Left ventricle myocardium superior (tissue), 1 donor: ENCODE measurements around the gene TAC3. TPM values are rescaled to one million over a fixed set of nuclear protein-coding genes. Genes with fewer than 3 reads are reported as not detected.

Source experiments
- ATAC-seq: fragments of 200-7000 bp; cut with Tn5 transposase; one replicate; pipeline ENCODE4 v1.9.1; 2020; ENCODE audit warnings: mild to moderate bottlenecking, moderate library complexity
- DNase-seq: peaks from one replicate; pipeline ENCODE4 v3.0.0-alpha.2; 2020
- intact Hi-C: fragments of 100-400 bp; cut with micrococcal nuclease; formaldehyde crosslinking; loops from one replicate; pipeline ENCODE4 v1.11.0; 2022
- total RNA-seq: library from RNA; stranded (reverse); fragmentation: NEBNext Ultra II Directional; extraction: Animal tissue kit (Norgen Biotek cat#: 25700); gene quantifications from one replicate; pipeline ENCODE4 v1.2.1, GENCODE V29; 2021
- donor health status: DM: no; HTN: yes; CAD: no; lungs with severe emphysema.

The TAC3 gene
- total RNA-seq, 1 donor from 2014 or later, result not detected

- DNase-seq (no peak), ATAC-seq (no peak)
- intact Hi-C loops, result loop anchor here (5.0 kb wide), 1 partner anchor 253 kb away; no protein-coding TSS in a partner anchor
Observed at GRCh38 chr12:57009949-57010626, 6.2 kb downstream of the TAC3 start.

DNA sequence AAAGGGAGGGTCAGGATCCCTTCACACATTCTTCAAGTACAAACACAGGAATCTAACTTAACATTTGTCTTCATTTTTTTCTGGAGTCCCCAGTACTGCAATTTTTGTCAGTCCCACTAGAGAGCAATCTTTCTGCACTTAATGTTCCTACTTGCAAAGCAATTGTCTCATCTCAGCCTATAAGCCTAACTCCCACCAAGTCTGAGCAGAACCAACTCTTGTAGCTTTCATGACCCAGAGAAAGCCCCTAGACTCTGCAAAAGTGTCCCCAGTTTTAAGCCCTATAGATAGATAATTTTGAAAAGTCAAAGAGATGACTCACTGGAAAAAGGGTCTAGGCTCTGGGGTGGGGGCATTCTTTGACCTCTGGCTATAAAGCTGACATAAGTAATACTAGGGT is 8.2 kb downstream of the TAC3 start:
- ATAC-seq (no peak), DNase-seq (no peak)
- intact Hi-C loops, result loop anchor here (5.0 kb wide), 1 partner anchor 251 kb away; no protein-coding TSS in a partner anchor

- ATAC-seq (no peak), DNase-seq (no peak)
- intact Hi-C loops, result loop anchor here (5.0 kb wide), 1 partner anchor 250 kb away; no protein-coding TSS in a partner anchor
Observed at GRCh38 chr12:57006809-57007475, 9.4 kb downstream of the TAC3 start.

- intact Hi-C loops, result loop anchor here (5.0 kb wide), 1 partner anchor 249 kb away; no protein-coding TSS in a partner anchor
- ATAC-seq, result peak; percentile 88
- peak; percentile 82 for DNase-seq
Observed at GRCh38 chr12:57005980-57006808, 10.1 kb downstream of the TAC3 start, which contains the start of gene ZBTB39. Gene ZBTB39 (minus strand): TSS chr12:57006546. CDS start chr12:57004917, 1,629 bp downstream.

GRCh38 chr12:57004651-57005050 is 11.7 kb downstream of the TAC3 start:
- ATAC-seq, result no peak
- no peak for DNase-seq
- intact Hi-C loops, result loop anchor here (5.0 kb wide), 1 partner anchor 247 kb away; no protein-coding TSS in a partner anchor

GRCh38 chr12:57003395-57003794 is 12.9 kb downstream of the TAC3 start:
- intact Hi-C loops, result no loop called here
- DNase-seq, result no peak
- ATAC-seq, result no peak

GRCh38 chr12:57001448-57001906 is 14.9 kb downstream of the TAC3 start:
- DNase-seq, result peak; percentile 71
- peak; percentile 41 for ATAC-seq
- intact Hi-C loops, result no loop called here

DNA sequence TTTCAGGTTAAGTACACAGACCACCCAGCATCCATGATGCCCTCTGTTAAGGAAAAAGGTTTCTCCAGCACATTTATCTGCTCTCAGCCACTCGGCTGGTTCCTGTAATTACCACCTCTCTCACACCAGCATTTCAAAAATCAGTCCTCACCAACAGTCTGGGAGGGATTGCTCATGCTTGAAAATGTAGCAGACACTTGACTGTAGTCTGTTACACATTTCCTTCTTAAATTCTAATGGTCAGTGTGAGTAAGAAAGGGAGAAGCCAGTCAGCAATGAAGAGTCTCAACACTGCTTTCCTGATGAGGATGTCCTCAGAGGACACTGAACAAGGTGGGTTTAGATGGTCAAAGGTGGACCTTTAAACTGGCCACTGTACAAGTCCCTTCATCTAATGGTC is 15.9 kb downstream of the TAC3 start:
- DNase-seq, result no peak
- no peak for ATAC-seq
- intact Hi-C loops, result no loop called here

GRCh38 chr12:56999456-56999855 is 16.9 kb downstream of the TAC3 start:
- intact Hi-C loops, result no loop called here
- no peak for ATAC-seq

DNA sequence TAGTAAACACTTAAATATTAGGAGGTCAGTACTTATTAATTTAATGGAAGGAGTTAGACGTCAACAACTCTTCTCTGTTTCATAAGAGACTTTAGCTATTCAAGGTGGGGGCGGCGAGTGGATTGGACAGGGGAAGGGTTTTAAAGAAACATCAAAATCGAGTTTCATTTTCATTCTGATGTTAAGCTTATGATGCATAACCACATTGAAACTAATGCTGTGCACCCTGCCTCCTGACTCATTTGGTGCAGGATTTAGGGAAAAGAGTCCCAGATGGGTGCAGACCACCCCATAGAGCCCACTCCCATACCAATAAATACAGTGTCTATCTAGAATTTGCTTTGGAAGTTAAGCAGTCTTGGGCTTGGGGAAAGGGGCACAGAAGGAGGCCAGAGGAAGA is 17.3 kb downstream of the TAC3 start:
- DNase-seq (no peak), ATAC-seq (no peak)
- intact Hi-C loops, result no loop called here

More at GRCh38 chr12:56999456-56999855, 16.9 kb downstream of the TAC3 start:
- no peak for DNase-seq

- ATAC-seq, result no peak
- no peak for DNase-seq
- intact Hi-C loops, result no loop called here
Observed at GRCh38 chr12:56998316-56998715, 18.0 kb downstream of the TAC3 start.

- no peak for ATAC-seq
- DNase-seq, result no peak
- intact Hi-C loops, result no loop called here
Observed at GRCh38 chr12:56996793-56997545, 19.4 kb downstream of the TAC3 start.

DNA sequence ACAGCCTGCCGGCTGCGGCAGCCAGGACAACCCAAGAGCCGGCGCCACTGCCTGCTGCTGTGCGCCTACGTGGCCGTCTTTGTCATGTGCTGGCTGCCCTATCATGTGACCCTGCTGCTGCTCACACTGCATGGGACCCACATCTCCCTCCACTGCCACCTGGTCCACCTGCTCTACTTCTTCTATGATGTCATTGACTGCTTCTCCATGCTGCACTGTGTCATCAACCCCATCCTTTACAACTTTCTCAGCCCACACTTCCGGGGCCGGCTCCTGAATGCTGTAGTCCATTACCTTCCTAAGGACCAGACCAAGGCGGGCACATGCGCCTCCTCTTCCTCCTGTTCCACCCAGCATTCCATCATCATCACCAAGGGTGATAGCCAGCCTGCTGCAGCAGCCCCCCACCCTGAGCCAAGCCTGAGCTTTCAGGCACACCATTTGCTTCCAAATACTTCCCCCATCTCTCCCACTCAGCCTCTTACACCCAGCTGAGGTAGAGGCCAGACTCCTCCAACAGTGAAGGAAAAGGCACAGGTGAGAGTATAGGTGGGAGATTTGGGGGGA is 20.3 kb downstream of the TAC3 start:
- DNase-seq (no peak), ATAC-seq (no peak)
- intact Hi-C loops, result no loop called here

DNA sequence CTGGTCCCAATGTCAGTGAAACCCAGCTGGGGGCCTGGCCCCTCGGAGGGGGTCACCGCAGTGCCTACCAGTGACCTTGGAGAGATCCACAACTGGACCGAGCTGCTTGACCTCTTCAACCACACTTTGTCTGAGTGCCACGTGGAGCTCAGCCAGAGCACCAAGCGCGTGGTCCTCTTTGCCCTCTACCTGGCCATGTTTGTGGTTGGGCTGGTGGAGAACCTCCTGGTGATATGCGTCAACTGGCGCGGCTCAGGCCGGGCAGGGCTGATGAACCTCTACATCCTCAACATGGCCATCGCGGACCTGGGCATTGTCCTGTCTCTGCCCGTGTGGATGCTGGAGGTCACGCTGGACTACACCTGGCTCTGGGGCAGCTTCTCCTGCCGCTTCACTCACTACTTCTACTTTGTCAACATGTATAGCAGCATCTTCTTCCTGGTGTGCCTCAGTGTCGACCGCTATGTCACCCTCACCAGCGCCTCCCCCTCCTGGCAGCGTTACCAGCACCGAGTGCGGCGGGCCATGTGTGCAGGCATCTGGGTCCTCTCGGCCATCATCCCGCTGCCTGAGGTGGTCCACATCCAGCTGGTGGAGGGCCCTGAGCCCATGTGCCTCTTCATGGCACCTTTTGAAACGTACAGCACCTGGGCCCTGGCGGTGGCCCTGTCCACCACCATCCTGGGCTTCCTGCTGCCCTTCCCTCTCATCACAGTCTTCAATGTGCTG is 21.0 kb downstream of the TAC3 start:
- DNase-seq (no peak), ATAC-seq (no peak)
- intact Hi-C loops, result no loop called here

- DNase-seq, result no peak
- intact Hi-C loops, result no loop called here
- ATAC-seq, result no peak
Observed at GRCh38 chr12:56994231-56994746, 22.0 kb downstream of the TAC3 start.

- intact Hi-C loops, result no loop called here
- ATAC-seq (no peak), DNase-seq (no peak)
Observed at GRCh38 chr12:56993346-56993745, 23.0 kb downstream of the TAC3 start.

- ATAC-seq (peak; percentile 45), DNase-seq (peak; percentile 60)
- intact Hi-C loops, result no loop called here
Observed at GRCh38 chr12:56991319-56992246, 24.7 kb downstream of the TAC3 start.
